ENCODE results near the gene ZP1.
"Not testable (repeated sequence)": the region's sequence is repeated elsewhere in the genome, so short reads cannot be mapped to it uniquely, and the experiment has no call there.

ZP1 gene

GRCh38 chr11:60879971-60880588, 12.7 kb downstream of the ZP1 start:
- DNase-seq: no peak

- DNase-seq: no peak
Observed at GRCh38 chr11:60880643-60881282, 13.4 kb downstream of the ZP1 start.

- DNase-seq: peak; percentile 57
Observed at GRCh38 chr11:60887556-60887955, 20.2 kb downstream of the ZP1 start.

GRCh38 chr11:60889869-60890311, 22.5 kb downstream of the ZP1 start:
- no peak for DNase-seq

- no peak for DNase-seq
Observed at GRCh38 chr11:60890696-60891095, 23.4 kb downstream of the ZP1 start.

GRCh38 chr11:60891103-60891741, 23.9 kb downstream of the ZP1 start:
- DNase-seq: no peak

GRCh38 chr11:60895687-60896086, 28.3 kb downstream of the ZP1 start:
- no peak for DNase-seq

- DNase-seq: no peak
Observed at GRCh38 chr11:60897496-60897895, 30.2 kb downstream of the ZP1 start.

- peak; percentile 53 for DNase-seq
Observed at GRCh38 chr11:60899046-60899936, 31.9 kb downstream of the ZP1 start.

- no peak for DNase-seq
Observed at GRCh38 chr11:60899977-60900376, 32.6 kb downstream of the ZP1 start.

- DNase-seq: no peak
Observed at GRCh38 chr11:60900673-60901404, 33.5 kb downstream of the ZP1 start.

GRCh38 chr11:60902625-60903024, 35.3 kb downstream of the ZP1 start:
- DNase-seq: no peak

GRCh38 chr11:60905047-60905446, 37.7 kb downstream of the ZP1 start:
- no peak for DNase-seq

- no peak for DNase-seq
Observed at GRCh38 chr11:60905551-60906113, 38.3 kb downstream of the ZP1 start.

GRCh38 chr11:60906132-60906972, 39.0 kb downstream of the ZP1 start, which contains the start of gene PRPF19:
Gene PRPF19, minus strand, starts transcription at chr11:60906585. Its CDS starts 203 bp downstream, at chr11:60906382.
- peak; percentile 95 for DNase-seq

- no peak for DNase-seq
Observed at GRCh38 chr11:60908803-60909202, 41.5 kb downstream of the ZP1 start.

GRCh38 chr11:60909680-60910280, 42.4 kb downstream of the ZP1 start:
- not testable (repeated sequence) for DNase-seq

- no peak for DNase-seq
Observed at GRCh38 chr11:60910281-60910687, 42.9 kb downstream of the ZP1 start.

- no peak for DNase-seq
Observed at GRCh38 chr11:60910711-60911380, 43.5 kb downstream of the ZP1 start.

- DNase-seq: no peak
Observed at GRCh38 chr11:60912223-60912850, 45.0 kb downstream of the ZP1 start.
